ENCODE results near the gene HOXA6.

Gene HOXA6

GRCh38 chr7:27095897-27096767 is 51.4 kb downstream of the HOXA6 start, which contains the start of gene HOXA1:
HOXA1 (minus strand) TSS chr7:27096000; CDS start chr7:27095912, 88 bp downstream.
- DNase-seq (ENCODE audit: low spot score) = peak; percentile 68

All from activated CD4-positive, alpha-beta T cell treated with anti-CD3 and anti-CD28 coated beads, Interleukin-2, Interleukin-4, amounts not matched to agents 100 ng/mL and 50 ng/mL, durations not matched to agents 16 hours and 8 hours (primary cell).